LoVo (cell line): ENCODE data around the gene UNC93A.
"Not testable (repeated sequence)": the region's sequence is repeated elsewhere in the genome, so short reads cannot be mapped to it uniquely, and the experiment has no call there.

Source experiments
- DNase-seq: peaks from one replicate; pipeline ENCODE4 v3.0.0-alpha.2; 2016; ENCODE audit warnings: low spot score

UNC93A gene

GRCh38 chr6:167341665-167342655 lies 50.8 kb downstream of the UNC93A start:
- peak; percentile 1 for DNase-seq

- DNase-seq, result no peak
These were observed 51.9 kb downstream of the UNC93A start for GRCh38 chr6:167342879-167343610.

- DNase-seq, result no peak
These were observed 54.2 kb downstream of the UNC93A start for GRCh38 chr6:167345348-167345747.

- no peak for DNase-seq
These were observed 54.8 kb downstream of the UNC93A start for GRCh38 chr6:167345960-167346359.

- DNase-seq, result no peak
These were observed 56.1 kb downstream of the UNC93A start for GRCh38 chr6:167347226-167347625.

- no peak for DNase-seq
These were observed 58.6 kb downstream of the UNC93A start for GRCh38 chr6:167349631-167350274.

- DNase-seq, result no peak
These were observed 59.2 kb downstream of the UNC93A start for GRCh38 chr6:167350275-167350696.

GRCh38 chr6:167350731-167351655 lies 59.9 kb downstream of the UNC93A start:
- DNase-seq, result peak; percentile 69

- no peak for DNase-seq
These were observed 60.7 kb downstream of the UNC93A start for GRCh38 chr6:167351656-167352345.

- DNase-seq, result no peak
These were observed 65.8 kb downstream of the UNC93A start for GRCh38 chr6:167356874-167357273.

- not testable (repeated sequence) for DNase-seq
These were observed 67.3 kb downstream of the UNC93A start for GRCh38 chr6:167358394-167358793.

- not testable (repeated sequence) for DNase-seq
These were observed 70.1 kb downstream of the UNC93A start for GRCh38 chr6:167361170-167361569.
